ENCODE measurements around the gene C16orf92. TPM values are rescaled to one million over a fixed set of nuclear protein-coding genes. Genes with fewer than 3 reads are reported as not detected.

Gene C16orf92
- total and polyA plus RNA-seq, 2 experiments from 2014 or later = not detected

GRCh38 chr16:29977063-29977825 lies 45.8 kb upstream of the C16orf92 start:
- H3K4me3 ChIP-seq = no peak overlapping the region
- peaks cover 33% of the 10 kb centered on the region for H3K36me3 ChIP-seq
- H3K27me3 ChIP-seq = no peaks in the 10 kb centered on the region
- TF ChIP-seq, protein P1, sequence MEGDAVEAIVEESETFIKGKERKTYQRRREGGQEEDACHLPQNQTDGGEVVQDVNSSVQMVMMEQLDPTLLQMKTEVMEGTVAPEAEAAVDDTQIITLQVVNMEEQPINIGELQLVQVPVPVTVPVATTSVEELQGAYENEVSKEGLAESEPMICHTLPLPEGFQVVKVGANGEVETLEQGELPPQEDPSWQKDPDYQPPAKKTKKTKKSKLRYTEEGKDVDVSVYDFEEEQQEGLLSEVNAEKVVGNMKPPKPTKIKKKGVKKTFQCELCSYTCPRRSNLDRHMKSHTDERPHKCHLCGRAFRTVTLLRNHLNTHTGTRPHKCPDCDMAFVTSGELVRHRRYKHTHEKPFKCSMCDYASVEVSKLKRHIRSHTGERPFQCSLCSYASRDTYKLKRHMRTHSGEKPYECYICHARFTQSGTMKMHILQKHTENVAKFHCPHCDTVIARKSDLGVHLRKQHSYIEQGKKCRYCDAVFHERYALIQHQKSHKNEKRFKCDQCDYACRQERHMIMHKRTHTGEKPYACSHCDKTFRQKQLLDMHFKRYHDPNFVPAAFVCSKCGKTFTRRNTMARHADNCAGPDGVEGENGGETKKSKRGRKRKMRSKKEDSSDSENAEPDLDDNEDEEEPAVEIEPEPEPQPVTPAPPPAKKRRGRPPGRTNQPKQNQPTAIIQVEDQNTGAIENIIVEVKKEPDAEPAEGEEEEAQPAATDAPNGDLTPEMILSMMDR (IDR thresholded peaks at IDR 0.05; ENCODE audit: low read depth, low read length) = no peak
- no peaks in the 10 kb centered on the region for H3K9me3 ChIP-seq (ENCODE audit: low read depth)
- H3K27ac ChIP-seq = no peak overlapping the region
- peaks cover 17% of the 10 kb centered on the region for H3K4me1 ChIP-seq (ENCODE audit: low read depth)
- DNase-seq (ENCODE audit: low read depth in 1 of 2, low spot score in 1 of 2) = no peak

- TF ChIP-seq, protein P1 (IDR thresholded peaks at IDR 0.05; ENCODE audit: low read depth, low read length) = no peak
Measured at GRCh38 chr16:29978081-29978480, 44.9 kb upstream of the C16orf92 start.

GRCh38 chr16:29978564-29979270 lies 44.3 kb upstream of the C16orf92 start:
- peaks cover 17% of the 10 kb centered on the region for H3K4me1 ChIP-seq (ENCODE audit: low read depth)
- no peak for DNase-seq (ENCODE audit: low read depth in 1 of 2, low spot score in 1 of 2)
- H3K4me3 ChIP-seq = no peak overlapping the region
- H3K36me3 ChIP-seq = peaks cover 47% of the 10 kb centered on the region
- no peaks in the 10 kb centered on the region for H3K9me3 ChIP-seq (ENCODE audit: low read depth)
- H3K27ac ChIP-seq = no peak overlapping the region
- H3K27me3 ChIP-seq = no peaks in the 10 kb centered on the region
- TF ChIP-seq, protein P1 (IDR thresholded peaks at IDR 0.05; ENCODE audit: low read depth, low read length) = no peak

More at GRCh38 chr16:29978081-29978480, 44.9 kb upstream of the C16orf92 start:
- Histone ChIP-seq H3K9me3 (ENCODE audit: low read depth) (no peaks in the 10 kb centered on the region), H3K4me1 (ENCODE audit: low read depth) (peaks cover 17% of the 10 kb centered on the region), H3K27me3 (no peaks in the 10 kb centered on the region), H3K27ac (no peak overlapping the region), H3K36me3 (peaks cover 41% of the 10 kb centered on the region), H3K4me3 (no peak overlapping the region)
- DNase-seq (ENCODE audit: low read depth in 1 of 2, low spot score in 1 of 2) = no peak

DNA sequence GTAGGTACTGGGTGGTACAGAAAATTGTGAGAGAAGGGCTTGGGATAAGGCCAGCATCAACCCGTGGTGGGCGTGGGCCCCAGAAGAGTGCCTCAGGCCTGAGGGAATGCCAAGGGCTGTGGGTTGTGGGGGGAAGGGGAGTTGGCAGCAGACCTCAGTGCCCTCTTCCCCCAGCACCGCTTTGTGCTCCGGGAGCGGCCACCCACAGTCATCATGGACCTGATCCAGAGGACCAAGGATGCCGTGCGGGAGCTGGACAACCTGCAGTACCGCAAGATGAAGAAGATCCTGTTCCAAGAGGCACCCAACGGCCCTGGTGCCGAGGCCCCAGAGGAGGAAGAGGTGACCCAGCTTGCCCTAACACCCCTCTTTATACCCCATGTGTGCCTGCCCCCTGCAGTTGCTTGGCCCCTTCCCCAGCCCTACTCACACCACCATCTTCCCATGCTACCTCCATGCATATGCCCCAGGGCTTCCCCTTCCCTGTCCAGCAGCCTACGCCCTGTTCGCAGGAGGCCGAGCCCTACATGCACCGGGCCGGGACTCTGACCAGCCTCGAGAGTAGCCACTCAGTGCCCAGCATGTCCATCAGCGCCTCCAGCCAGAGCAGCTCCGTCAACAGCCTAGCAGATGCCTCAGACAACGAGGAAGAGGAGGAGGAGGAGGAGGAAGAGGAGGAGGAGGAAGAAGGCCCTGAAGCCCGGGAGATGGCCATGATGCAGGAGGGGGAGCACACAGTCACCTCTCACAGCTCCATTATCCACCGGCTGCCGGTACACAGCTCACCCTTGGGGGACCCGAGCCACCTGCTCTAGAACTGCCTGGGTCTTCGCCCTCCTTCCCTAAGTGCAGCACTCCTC lies 40.2 kb upstream of the C16orf92 start:
- TF ChIP-seq, protein P1 (IDR thresholded peaks at IDR 0.05; ENCODE audit: low read depth, low read length) = no peak
- Histone ChIP-seq H3K4me3 (no peak overlapping the region), H3K4me1 (ENCODE audit: low read depth) (no peaks in the 10 kb centered on the region), H3K36me3 (peaks cover 74% of the 10 kb centered on the region), H3K9me3 (ENCODE audit: low read depth) (no peaks in the 10 kb centered on the region), H3K27ac (no peak overlapping the region), H3K27me3 (no peaks in the 10 kb centered on the region)
- DNase-seq (ENCODE audit: low read depth in 1 of 2, low spot score in 1 of 2) = no peak

DNA sequence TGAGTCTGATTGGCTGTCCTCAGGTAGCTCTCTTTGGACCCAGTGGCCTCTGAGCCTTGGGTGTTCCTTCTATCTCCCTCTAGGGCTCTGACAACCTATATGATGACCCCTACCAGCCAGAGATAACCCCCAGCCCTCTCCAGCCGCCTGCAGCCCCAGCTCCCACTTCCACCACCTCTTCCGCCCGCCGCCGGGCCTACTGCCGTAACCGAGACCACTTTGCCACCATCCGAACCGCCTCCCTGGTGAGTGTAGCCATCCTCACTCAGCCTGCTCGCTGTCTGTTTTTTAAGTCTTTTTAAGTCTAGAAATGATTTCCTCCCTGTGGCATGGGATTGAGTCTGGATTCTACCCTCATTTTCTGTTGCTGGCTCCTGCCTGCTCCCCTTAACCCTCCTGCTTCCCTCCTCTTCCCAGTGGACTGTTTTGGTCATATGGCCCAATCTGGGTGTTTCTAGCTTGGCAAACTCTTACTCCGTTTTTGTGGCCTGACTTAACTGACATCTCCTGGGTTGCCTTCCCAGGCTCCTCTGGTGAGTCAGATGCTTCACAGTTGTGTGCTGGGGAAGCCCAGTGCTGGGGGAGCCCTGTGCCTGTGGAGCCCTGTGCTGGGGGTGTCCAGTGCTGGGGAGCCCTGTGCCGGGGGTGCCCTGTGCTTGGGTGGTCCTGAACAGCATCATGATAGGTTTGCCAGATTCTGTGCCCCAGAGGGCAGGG lies 39.4 kb upstream of the C16orf92 start:
- no peak for DNase-seq (ENCODE audit: low read depth in 1 of 2, low spot score in 1 of 2)
- no peaks in the 10 kb centered on the region for H3K4me1 ChIP-seq (ENCODE audit: low read depth)
- no peak overlapping the region for H3K27ac ChIP-seq
- TF ChIP-seq, protein P1 (IDR thresholded peaks at IDR 0.05; ENCODE audit: low read depth, low read length) = no peak
- no peak overlapping the region for H3K4me3 ChIP-seq
- peaks cover 77% of the 10 kb centered on the region for H3K36me3 ChIP-seq
- no peaks in the 10 kb centered on the region for H3K27me3 ChIP-seq
- no peaks in the 10 kb centered on the region for H3K9me3 ChIP-seq (ENCODE audit: low read depth)
